Right lobe of liver (tissue), 6 donors: Measurements from ENCODE around the gene SPA17. TPM values are rescaled to one million over a fixed set of nuclear protein-coding genes. Genes with fewer than 3 reads are reported as not detected.
A peak's percentile ranks its signal among the peaks of the same experiment; 100 is the strongest.

Experiments used
- ATAC-seq, 4 donors: fragments of 200-7000 bp; cut with Tn5 transposase; one replicate each; pipeline ENCODE4 v1.9.1; 2020; ENCODE audit warnings: mild to moderate bottlenecking in 4 of 4, moderate library complexity in 4 of 4
- DNase-seq, 3 donors: peaks; one replicate each; pipeline ENCODE4 v3.0.0-alpha.2; 2020
- H3K27ac ChIP-seq, 3 donors: fragments of 200-600 bp; one replicate each; pipeline ENCODE4 v1.8.0; 2022
- H3K27me3 ChIP-seq, 2 donors: fragments of 200-600 bp; one replicate each; pipeline ENCODE4 v1.8.0; 2022
- H3K36me3 ChIP-seq, 4 donors: fragments of 200-600 bp; sonication (generic) in 1 of 4; one replicate each; pipeline versions ENCODE4 v1.5.1 to v1.8.0; 2017 to 2022; ENCODE audit warnings: control low read depth in 1 of 4
- H3K4me1 ChIP-seq, 4 donors: fragments of 200-600 bp; sonication (generic) in 1 of 4; one replicate each; pipeline versions ENCODE4 v1.5.1 to v1.8.0; 2017 to 2022; ENCODE audit warnings: control low read depth in 1 of 4
- H3K4me3 ChIP-seq, 3 donors: fragments of 200-600 bp; one replicate each; pipeline ENCODE4 v1.8.0; 2022
- H3K9me3 ChIP-seq, 4 donors: fragments of 200-600 bp; sonication (generic) in 1 of 4; one replicate each; pipeline versions ENCODE4 v1.5.1 to v1.8.0; 2017 to 2022; ENCODE audit warnings: control low read depth in 1 of 4
- POLR2A ChIP-seq: fragments of 450-650 bp; IDR thresholded peaks from one replicate; pipeline ENCODE4 v1.6.1; 2017; ENCODE audit warnings: antibody characterized with exemption, mild to moderate bottlenecking
- WGBS: methylation state at CpG from one replicate; pipeline ENCODE4 v1.1.6; 2018; ENCODE audit warnings: low coverage, low lambda C conversion rate; ENCODE audit not compliant: insufficient coverage; ENCODE audit errors: missing lambda C conversion rate; 5-methylcytosine and 5-hydroxymethylcytosine counted together
- intact Hi-C, 2 donors: fragments of 100-400 bp; cut with DNase I; formaldehyde crosslinking; loops; one replicate each; pipeline versions ENCODE4 v1.11.2 to v1.14.1; 2022
- total RNA-seq, 6 experiments: library from RNA; depleted of rRNA in 2 of 6; stranded (reverse); fragments of >200 nt in 2 of 6; fragmentation: NEBNext Ultra II Directional in 3 of 6; extraction: Animal tissue kit (Norgen Biotek cat#: 25700) in 3 of 6; gene quantifications; one replicate each; pipeline versions ENCODE4 v1.1.0 to v1.2.4, GENCODE V29; 2016 to 2023
- TF ChIP-seq, protein P1 (sequence below), 4 donors: fragments of 200-600 bp in 3 of 4; fragments of 450-650 bp in 1 of 4; IDR thresholded peaks; one replicate each; pipeline versions ENCODE4 v1.5.1 to v1.8.0; 2016 to 2022; ENCODE audit warnings: antibody characterized with exemption in 4 of 4, mild to moderate bottlenecking in 2 of 4
- donor health status: DM: no; HTN: yes; CAD: no.
- donor health status: DM: no; HTN: no; CAD: no.
- donor health status: DM: no; HTN: no; CAD: no.
- donor health status: DM: no; HTN: yes; CAD: no.
- donor health status: DM: no; HTN: yes; CAD: no.

The SPA17 gene
- total RNA-seq, 6 experiments from 2014 or later = 0.23 to 4.0 (median 1.2) TPM

DNA sequence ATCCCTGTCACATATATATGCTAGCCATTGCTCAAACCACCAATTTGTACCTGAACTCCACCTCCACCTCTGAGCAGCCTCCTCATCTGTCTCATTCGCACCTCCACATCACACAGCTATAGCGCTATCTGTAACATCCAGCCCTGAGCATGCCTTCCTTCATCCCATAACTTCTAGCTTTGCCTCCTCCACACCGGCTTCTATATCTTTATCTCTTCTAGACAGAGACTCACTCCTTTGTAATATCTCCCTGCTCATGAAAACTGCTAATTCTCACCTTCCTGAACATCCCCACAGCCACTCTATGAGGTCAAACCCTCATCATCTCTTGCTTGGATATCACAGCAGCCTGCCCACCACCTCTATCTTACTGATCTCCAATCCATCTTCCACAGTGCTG, 6.1 kb upstream of the SPA17 start:
- intact Hi-C loops = no loop called here
- Histone ChIP-seq H3K9me3 (no peaks in the 10 kb centered on the region), H3K4me3 (no peak overlapping the region), H3K36me3 (no peaks in the 10 kb centered on the region), H3K27me3 (no peaks in the 10 kb centered on the region), H3K4me1 (peaks cover 0 to 2% (median 0%) of the 10 kb centered on the region in 4 donors), H3K27ac (no peak overlapping the region)
- WGBS = 81% methylated on average over 3 of the region's 3 CpGs
- TF ChIP-seq, protein P1, sequence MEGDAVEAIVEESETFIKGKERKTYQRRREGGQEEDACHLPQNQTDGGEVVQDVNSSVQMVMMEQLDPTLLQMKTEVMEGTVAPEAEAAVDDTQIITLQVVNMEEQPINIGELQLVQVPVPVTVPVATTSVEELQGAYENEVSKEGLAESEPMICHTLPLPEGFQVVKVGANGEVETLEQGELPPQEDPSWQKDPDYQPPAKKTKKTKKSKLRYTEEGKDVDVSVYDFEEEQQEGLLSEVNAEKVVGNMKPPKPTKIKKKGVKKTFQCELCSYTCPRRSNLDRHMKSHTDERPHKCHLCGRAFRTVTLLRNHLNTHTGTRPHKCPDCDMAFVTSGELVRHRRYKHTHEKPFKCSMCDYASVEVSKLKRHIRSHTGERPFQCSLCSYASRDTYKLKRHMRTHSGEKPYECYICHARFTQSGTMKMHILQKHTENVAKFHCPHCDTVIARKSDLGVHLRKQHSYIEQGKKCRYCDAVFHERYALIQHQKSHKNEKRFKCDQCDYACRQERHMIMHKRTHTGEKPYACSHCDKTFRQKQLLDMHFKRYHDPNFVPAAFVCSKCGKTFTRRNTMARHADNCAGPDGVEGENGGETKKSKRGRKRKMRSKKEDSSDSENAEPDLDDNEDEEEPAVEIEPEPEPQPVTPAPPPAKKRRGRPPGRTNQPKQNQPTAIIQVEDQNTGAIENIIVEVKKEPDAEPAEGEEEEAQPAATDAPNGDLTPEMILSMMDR (IDR thresholded peaks at IDR 0.05) = no peak
- TF ChIP-seq POLR2A = no peak
- no peak for DNase-seq
- no peak for ATAC-seq

GRCh38 chr11:124669193-124669592, 4.5 kb upstream of the SPA17 start:
- TF ChIP-seq POLR2A = no peak
- TF ChIP-seq, protein P1 (IDR thresholded peaks at IDR 0.05) = peak; percentile 74 to 85 (median 79)
- intact Hi-C loops = no loop called here
- ATAC-seq (peak; percentile 52 to 65 (median 63)), DNase-seq (peak in 2 of 3 donors; percentile 23 to 55)
- Histone ChIP-seq H3K4me3 (no peak overlapping the region), H3K4me1 (peaks cover 0 to 8% (median 0%) of the 10 kb centered on the region in 4 donors), H3K9me3 (no peaks in the 10 kb centered on the region), H3K27ac (no peak overlapping the region), H3K36me3 (no peaks in the 10 kb centered on the region), H3K27me3 (no peaks in the 10 kb centered on the region)
- WGBS = 16% methylated on average over 8 of the region's 8 CpGs

DNA sequence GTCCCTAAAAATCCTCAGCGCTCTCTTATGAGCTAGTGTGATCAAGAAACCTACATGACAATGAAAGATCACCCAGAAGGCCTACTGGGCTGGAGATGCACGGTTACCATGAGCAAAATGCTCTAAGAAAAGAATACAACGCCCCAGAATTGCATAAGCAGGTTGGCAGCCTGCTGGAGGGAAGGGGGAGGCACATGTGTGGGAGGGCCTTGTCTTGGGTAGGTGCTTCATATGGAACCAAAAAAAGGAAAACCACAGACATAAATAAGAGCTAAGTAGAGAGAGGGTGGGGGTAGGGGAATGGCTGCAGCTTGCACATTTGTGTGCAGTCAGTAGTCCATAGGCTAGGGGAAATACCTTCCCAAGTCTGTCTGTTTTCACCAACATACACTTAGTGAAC, 3.0 kb upstream of the SPA17 start:
- Histone ChIP-seq H3K36me3 (no peaks in the 10 kb centered on the region), H3K27me3 (no peaks in the 10 kb centered on the region), H3K27ac (no peak overlapping the region), H3K9me3 (no peaks in the 10 kb centered on the region), H3K4me1 (peaks cover 0 to 8% (median 0%) of the 10 kb centered on the region in 4 donors), H3K4me3 (no peak overlapping the region)
- intact Hi-C loops = loop anchor here (5.0 kb wide), 1 partner anchor 92 kb away; the partner anchor contains the start of gene ESAM (in 2 of the 2)
- no peak for ATAC-seq
- DNase-seq = no peak
- TF ChIP-seq POLR2A = no peak
- TF ChIP-seq, protein P1 (IDR thresholded peaks at IDR 0.05) = no peak
- WGBS = 33% methylated on average over 3 of the region's 3 CpGs

GRCh38 chr11:124672536-124673215, 1.0 kb upstream of the SPA17 start:
- peak overlapping the region in 1 of 3 donors; percentile 70 for H3K27ac ChIP-seq
- ATAC-seq (no peak), DNase-seq (no peak)
- H3K27me3 ChIP-seq = no peaks in the 10 kb centered on the region
- intact Hi-C loops = loop anchor here (5.0 kb wide), 1 partner anchor 90 kb away; the partner anchor contains the start of gene ESAM (in 2 of the 2)
- H3K36me3 ChIP-seq = no peaks in the 10 kb centered on the region
- 44% methylated on average over 5 of the region's 7 CpGs for WGBS
- no peaks in the 10 kb centered on the region for H3K9me3 ChIP-seq
- peaks cover 0 to 8% (median 0%) of the 10 kb centered on the region in 4 donors for H3K4me1 ChIP-seq
- TF ChIP-seq POLR2A = no peak
- TF ChIP-seq, protein P1 (IDR thresholded peaks at IDR 0.05) = no peak
- peak overlapping the region; percentile 61 to 82 (median 81) for H3K4me3 ChIP-seq
